Transverse colon (tissue), 3 donors: Measurements from ENCODE around the gene LARGE1.

Experiments
- POLR2A ChIP-seq: fragments of 450-650 bp; IDR thresholded peaks from one replicate; pipeline ENCODE4 v1.6.1; 2016; ENCODE audit warnings: antibody characterized with exemption, mild to moderate bottlenecking, moderate library complexity
- TF ChIP-seq, protein P1 (sequence below), 5 experiments: fragments of 200-600 bp in 3 of 5; fragments of 450-650 bp in 2 of 5; sonication (generic) in 3 of 5; IDR thresholded peaks; 1 replicate in 2 of 5; 2 replicates in 3 of 5; pipeline ENCODE4 v1.5.1; 2016 to 2017; ENCODE audit warnings: antibody characterized with exemption in 5 of 5, inconsistent platforms in 3 of 5, mild to moderate bottlenecking in 2 of 5, moderate library complexity in 1 of 5

DNA sequence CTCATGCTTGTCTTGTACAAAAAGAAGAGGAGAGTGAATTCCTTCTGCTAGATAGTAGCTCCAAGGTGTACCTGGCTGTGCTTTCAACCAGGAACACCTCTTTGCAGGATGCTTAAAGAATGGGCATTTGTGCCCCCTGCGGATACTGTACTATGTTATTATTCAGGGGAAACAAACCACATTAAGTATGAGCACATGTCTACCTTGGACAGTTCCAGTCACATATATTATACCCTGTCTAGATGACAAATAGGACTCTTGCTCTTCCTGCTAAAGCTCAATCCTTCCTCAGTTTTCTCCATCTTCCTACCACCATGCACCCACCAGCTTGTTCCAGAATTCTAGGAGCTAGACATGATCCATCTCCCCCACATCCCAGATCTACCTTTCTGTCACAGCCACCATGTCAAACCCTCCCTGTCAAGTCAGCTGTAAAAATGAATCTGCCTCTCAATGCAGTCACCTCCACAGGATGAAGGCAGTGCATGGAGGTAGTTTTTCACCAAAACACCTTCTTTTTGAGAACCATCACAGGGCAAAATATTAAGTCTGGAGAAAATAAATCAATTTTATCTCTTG is 337.4 kb downstream of the LARGE1 start:
- TF ChIP-seq POLR2A, result no peak
- TF ChIP-seq, protein P1, sequence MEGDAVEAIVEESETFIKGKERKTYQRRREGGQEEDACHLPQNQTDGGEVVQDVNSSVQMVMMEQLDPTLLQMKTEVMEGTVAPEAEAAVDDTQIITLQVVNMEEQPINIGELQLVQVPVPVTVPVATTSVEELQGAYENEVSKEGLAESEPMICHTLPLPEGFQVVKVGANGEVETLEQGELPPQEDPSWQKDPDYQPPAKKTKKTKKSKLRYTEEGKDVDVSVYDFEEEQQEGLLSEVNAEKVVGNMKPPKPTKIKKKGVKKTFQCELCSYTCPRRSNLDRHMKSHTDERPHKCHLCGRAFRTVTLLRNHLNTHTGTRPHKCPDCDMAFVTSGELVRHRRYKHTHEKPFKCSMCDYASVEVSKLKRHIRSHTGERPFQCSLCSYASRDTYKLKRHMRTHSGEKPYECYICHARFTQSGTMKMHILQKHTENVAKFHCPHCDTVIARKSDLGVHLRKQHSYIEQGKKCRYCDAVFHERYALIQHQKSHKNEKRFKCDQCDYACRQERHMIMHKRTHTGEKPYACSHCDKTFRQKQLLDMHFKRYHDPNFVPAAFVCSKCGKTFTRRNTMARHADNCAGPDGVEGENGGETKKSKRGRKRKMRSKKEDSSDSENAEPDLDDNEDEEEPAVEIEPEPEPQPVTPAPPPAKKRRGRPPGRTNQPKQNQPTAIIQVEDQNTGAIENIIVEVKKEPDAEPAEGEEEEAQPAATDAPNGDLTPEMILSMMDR (IDR thresholded peaks at IDR 0.05), result no peak
